Endodermal cell (in vitro differentiated cells): ENCODE results near the gene TDRD9. TPM values are rescaled to one million over a fixed set of nuclear protein-coding genes. Genes with fewer than 3 reads are reported as not detected.

ENCODE experiments used
- DNase-seq: peaks from one replicate; pipeline ENCODE4 v3.0.0-alpha.2; 2017
- H3K27ac ChIP-seq: 2 replicates; pipeline ENCODE4 v1.5.1; 2013; ENCODE audit warnings: mild to moderate bottlenecking, low read depth, low read length, moderate library complexity
- H3K27me3 ChIP-seq: 2 replicates; pipeline ENCODE4 v1.6.1; 2013; ENCODE audit warnings: mild to moderate bottlenecking, low read length, moderate library complexity; ENCODE audit not compliant: insufficient read depth, control insufficient read depth, poor library complexity, severe bottlenecking
- H3K36me3 ChIP-seq: 2 replicates; pipeline ENCODE4 v1.7.0; 2013; ENCODE audit warnings: mild to moderate bottlenecking, low read length, moderate library complexity; ENCODE audit not compliant: control insufficient read depth, insufficient read depth
- H3K4me1 ChIP-seq: one replicate; pipeline ENCODE4 v1.7.0; 2013; ENCODE audit warnings: low read length; ENCODE audit not compliant: control insufficient read depth, insufficient read depth
- H3K4me3 ChIP-seq: 2 replicates; pipeline ENCODE4 v1.5.1; 2013; ENCODE audit warnings: mild to moderate bottlenecking, low read length, moderate library complexity
- H3K9ac ChIP-seq: 2 replicates; pipeline ENCODE4 v1.6.1; 2013; ENCODE audit warnings: mild to moderate bottlenecking, low read length, moderate library complexity; ENCODE audit not compliant: poor library complexity, severe bottlenecking; ENCODE audit errors: extremely low read depth
- H3K9me3 ChIP-seq: 2 replicates; pipeline ENCODE4 v1.6.1; 2013; ENCODE audit warnings: mild to moderate bottlenecking, low read length, moderate library complexity; ENCODE audit not compliant: control insufficient read depth
- H3K27ac Mint-ChIP-seq: 2 replicates; pipeline ENCODE4 v1.8.0; 2020; ENCODE audit warnings: mixed read lengths
- H3K27me3 Mint-ChIP-seq: 2 replicates; pipeline ENCODE4 v1.8.0; 2021; ENCODE audit warnings: mild to moderate bottlenecking, mixed read lengths; ENCODE audit not compliant: insufficient read depth
- H3K36me3 Mint-ChIP-seq: 2 replicates; pipeline ENCODE4 v1.8.0; 2020; ENCODE audit warnings: low read depth, mixed read lengths
- H3K4me1 Mint-ChIP-seq: 2 replicates; pipeline ENCODE4 v1.8.0; 2020; ENCODE audit warnings: mixed read lengths
- H3K4me3 Mint-ChIP-seq: 2 replicates; pipeline ENCODE4 v1.8.0; 2020; ENCODE audit warnings: mild to moderate bottlenecking, moderate library complexity, mixed read lengths
- H3K9me3 Mint-ChIP-seq: 2 replicates; pipeline ENCODE4 v1.8.0; 2020; ENCODE audit warnings: mild to moderate bottlenecking, mixed read lengths
- WGBS, 2 experiments: methylation state at CpG; one replicate each; pipeline versions ENCODE4 v1.1.5 to v1.1.7; 2013; ENCODE audit warnings: missing lambda C conversion rate in 2 of 2, mixed read lengths in 1 of 2; ENCODE audit not compliant: insufficient coverage in 1 of 2, insufficient read length in 1 of 2; 5-methylcytosine and 5-hydroxymethylcytosine counted together
- total RNA-seq, 2 donors: library from RNA; stranded (reverse); fragmentation: NEBNext Ultra II Directional in 1 of 2; extraction: Animal tissue kit (Norgen Biotek cat#: 25700) in 1 of 2; gene quantifications; 2 replicates in 1 of 2; 3 replicates in 1 of 2; pipeline ENCODE4 v1.2.1, GENCODE V29; 2021
- TF ChIP-seq, protein P1 (sequence below): fragments of 200-600 bp; sonication (generic); conservative IDR thresholded peaks from 2 replicates; pipeline ENCODE4 v1.5.0; 2021; ENCODE audit warnings: antibody characterized with exemption, mild to moderate bottlenecking

TDRD9 gene
- total RNA-seq, 2 donors from 2014 or later: not detected

DNA sequence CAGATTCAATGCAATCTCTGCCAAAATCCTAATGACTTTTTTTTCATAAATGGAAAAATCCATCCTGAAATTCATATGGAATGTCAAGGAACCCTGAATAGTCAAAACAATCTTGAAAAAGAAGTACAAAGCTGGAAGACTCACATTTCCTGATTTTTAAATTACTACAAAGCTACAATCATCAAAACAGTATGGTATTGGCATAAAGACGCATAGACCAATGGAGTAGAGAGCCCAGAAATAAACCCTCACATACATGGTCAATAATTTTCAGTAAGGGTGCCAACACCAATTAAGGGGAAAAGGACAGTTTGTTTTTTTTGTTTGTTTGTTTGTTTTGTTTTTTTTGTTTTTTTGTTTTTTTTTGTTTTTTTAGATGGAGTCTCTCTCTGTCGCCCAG, 18.7 kb downstream of the TDRD9 start:
- DNase-seq: no peak
- peaks cover 9% of the 10 kb centered on the region for H3K9me3 ChIP-seq
- peaks cover 7% of the 10 kb centered on the region for H3K27me3 Mint-ChIP-seq

DNA sequence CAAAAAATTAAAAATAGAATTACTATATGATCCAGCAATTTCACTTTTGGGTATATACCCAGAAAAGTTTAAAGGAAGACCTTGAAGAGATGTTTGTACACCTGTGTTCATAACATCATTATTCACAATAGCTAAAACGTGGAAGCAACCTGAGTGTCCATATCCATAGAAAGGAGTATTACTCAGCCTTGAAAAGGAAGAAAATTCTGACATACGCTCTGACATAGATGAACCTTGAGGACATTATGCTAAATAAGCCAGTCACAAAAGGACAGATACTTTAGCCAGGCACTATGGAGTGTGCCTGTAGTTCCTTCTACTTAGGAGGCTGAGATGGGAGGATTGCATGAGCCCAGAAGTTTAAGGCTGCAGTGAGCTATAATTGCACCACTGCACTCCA, 20.2 kb downstream of the TDRD9 start:
- Histone ChIP-seq H3K27me3 (peaks cover 6% of the 10 kb centered on the region), H3K9ac (no peak overlapping the region), H3K36me3 (no peaks in the 10 kb centered on the region), H3K4me1 (no peaks in the 10 kb centered on the region), H3K27ac (no peak overlapping the region), H3K9me3 (peaks cover 9% of the 10 kb centered on the region), H3K4me3 (no peak overlapping the region)
- H3K27ac Mint-ChIP-seq: no peak overlapping the region
- H3K36me3 Mint-ChIP-seq: no peaks in the 10 kb centered on the region
- H3K4me1 Mint-ChIP-seq: no peaks in the 10 kb centered on the region
- WGBS, 2 experiments: 68 to 79% methylated on average over 2 of the region's 2 CpGs
- no peak for DNase-seq
- no peak overlapping the region for H3K4me3 Mint-ChIP-seq
- TF ChIP-seq, protein P1, sequence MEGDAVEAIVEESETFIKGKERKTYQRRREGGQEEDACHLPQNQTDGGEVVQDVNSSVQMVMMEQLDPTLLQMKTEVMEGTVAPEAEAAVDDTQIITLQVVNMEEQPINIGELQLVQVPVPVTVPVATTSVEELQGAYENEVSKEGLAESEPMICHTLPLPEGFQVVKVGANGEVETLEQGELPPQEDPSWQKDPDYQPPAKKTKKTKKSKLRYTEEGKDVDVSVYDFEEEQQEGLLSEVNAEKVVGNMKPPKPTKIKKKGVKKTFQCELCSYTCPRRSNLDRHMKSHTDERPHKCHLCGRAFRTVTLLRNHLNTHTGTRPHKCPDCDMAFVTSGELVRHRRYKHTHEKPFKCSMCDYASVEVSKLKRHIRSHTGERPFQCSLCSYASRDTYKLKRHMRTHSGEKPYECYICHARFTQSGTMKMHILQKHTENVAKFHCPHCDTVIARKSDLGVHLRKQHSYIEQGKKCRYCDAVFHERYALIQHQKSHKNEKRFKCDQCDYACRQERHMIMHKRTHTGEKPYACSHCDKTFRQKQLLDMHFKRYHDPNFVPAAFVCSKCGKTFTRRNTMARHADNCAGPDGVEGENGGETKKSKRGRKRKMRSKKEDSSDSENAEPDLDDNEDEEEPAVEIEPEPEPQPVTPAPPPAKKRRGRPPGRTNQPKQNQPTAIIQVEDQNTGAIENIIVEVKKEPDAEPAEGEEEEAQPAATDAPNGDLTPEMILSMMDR: no peak
- peaks cover 3% of the 10 kb centered on the region for H3K27me3 Mint-ChIP-seq
- H3K9me3 Mint-ChIP-seq: peaks cover 12% of the 10 kb centered on the region

More for the DNA sequence above, 18.7 kb downstream of the TDRD9 start:
- H3K4me3 ChIP-seq: no peak overlapping the region
- no peak overlapping the region for H3K4me3 Mint-ChIP-seq
- no peak overlapping the region for H3K27ac ChIP-seq
- peaks cover 12% of the 10 kb centered on the region for H3K9me3 Mint-ChIP-seq
- no peak overlapping the region for H3K27ac Mint-ChIP-seq
- TF ChIP-seq, protein P1: no peak
- no peaks in the 10 kb centered on the region for H3K4me1 ChIP-seq
- WGBS, 2 experiments: 91% methylated on average over 2 of the region's 2 CpGs; no CpG with 5 or more reads in 1 of the 2 experiments
- H3K9ac ChIP-seq: no peak overlapping the region
- peaks cover 12% of the 10 kb centered on the region for H3K27me3 ChIP-seq
- no peaks in the 10 kb centered on the region for H3K4me1 Mint-ChIP-seq
- no peaks in the 10 kb centered on the region for H3K36me3 ChIP-seq
- no peaks in the 10 kb centered on the region for H3K36me3 Mint-ChIP-seq

DNA sequence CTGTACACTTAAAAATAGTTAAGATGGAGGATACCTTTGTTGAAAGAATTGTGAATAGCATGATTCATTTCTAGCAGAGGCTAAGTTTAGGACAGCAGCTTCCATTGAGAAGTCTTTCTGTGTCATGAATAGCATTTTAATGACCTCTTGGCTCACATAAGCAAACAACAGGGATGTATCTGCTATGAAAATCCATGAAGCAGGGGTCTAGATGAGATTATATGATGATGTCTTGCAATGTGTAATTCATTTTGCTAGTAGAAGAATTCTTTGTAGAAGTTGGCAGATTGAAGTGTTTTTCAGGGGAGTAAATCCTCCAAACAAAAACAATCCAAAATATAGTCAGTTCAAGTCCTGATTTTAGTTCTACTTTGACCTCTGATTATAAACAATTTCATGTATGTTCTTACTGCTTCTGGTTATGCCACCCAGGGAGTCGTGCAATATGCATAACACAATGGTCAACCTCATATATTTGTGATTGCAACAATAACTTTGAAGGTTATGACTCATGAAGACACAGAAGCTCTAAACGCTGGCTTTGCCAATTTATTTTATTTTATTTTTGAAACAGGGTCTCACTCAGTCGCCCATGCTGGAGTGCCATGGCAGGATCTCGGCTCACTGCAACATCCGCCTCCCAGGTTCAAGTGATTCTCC, 21.0 kb downstream of the TDRD9 start:
- no peak overlapping the region for H3K9ac ChIP-seq
- 84 to 86% methylated on average over 4 to 5 of the region's 5 CpGs for WGBS, 2 experiments
- H3K9me3 ChIP-seq: peaks cover 9% of the 10 kb centered on the region
- peaks cover 6% of the 10 kb centered on the region for H3K27me3 ChIP-seq
- no peak overlapping the region for H3K4me3 ChIP-seq
- H3K27ac Mint-ChIP-seq: no peak overlapping the region
- H3K9me3 Mint-ChIP-seq: peaks cover 12% of the 10 kb centered on the region
- DNase-seq: no peak
- H3K4me1 Mint-ChIP-seq: no peaks in the 10 kb centered on the region
- H3K36me3 Mint-ChIP-seq: no peaks in the 10 kb centered on the region
- TF ChIP-seq, protein P1: no peak
- no peak overlapping the region for H3K4me3 Mint-ChIP-seq
- H3K27ac ChIP-seq: no peak overlapping the region
- H3K4me1 ChIP-seq: no peaks in the 10 kb centered on the region
- H3K36me3 ChIP-seq: no peaks in the 10 kb centered on the region
- peaks cover 3% of the 10 kb centered on the region for H3K27me3 Mint-ChIP-seq
